GM23248 (cell line): ENCODE measurements around the gene SH3RF1. TPM values are rescaled to one million over a fixed set of nuclear protein-coding genes. Genes with fewer than 3 reads are reported as not detected.

ENCODE experiments used
- DNase-seq: peaks from one replicate; pipeline ENCODE4 v3.0.0-alpha.2; 2015
- H2AFZ ChIP-seq: fragments of 200-600 bp; sonication (generic); 2 replicates; pipeline ENCODE4 v1.6.1; 2016; ENCODE audit warnings: antibody characterized with exemption
- H3F3A ChIP-seq: fragments of 200-600 bp; sonication (generic); 2 replicates; pipeline ENCODE4 v1.6.1; 2016; ENCODE audit warnings: mild to moderate bottlenecking, antibody characterized with exemption, mixed run types; ENCODE audit not compliant: insufficient read depth
- H3K27ac ChIP-seq: fragments of 200-600 bp; sonication (generic); 2 replicates; pipeline ENCODE4 v1.5.1; 2016; ENCODE audit warnings: mild to moderate bottlenecking
- H3K27me3 ChIP-seq: fragments of 200-600 bp; sonication (generic); replicated peaks from 2 replicates; pipeline ENCODE4 v1.6.1; 2016; ENCODE audit warnings: mild to moderate bottlenecking; ENCODE audit not compliant: insufficient read depth
- H3K36me3 ChIP-seq: fragments of 200-600 bp; sonication (generic); 2 replicates; pipeline ENCODE4 v1.6.1; 2016; ENCODE audit warnings: low read depth, mild to moderate bottlenecking
- H3K4me1 ChIP-seq: fragments of 200-600 bp; sonication (generic); 2 replicates; pipeline ENCODE4 v1.6.1; 2016; ENCODE audit warnings: mild to moderate bottlenecking; ENCODE audit not compliant: insufficient read depth
- H3K4me2 ChIP-seq: fragments of 200-600 bp; sonication (generic); one replicate; pipeline ENCODE4 v1.6.1; 2016; ENCODE audit warnings: mild to moderate bottlenecking; ENCODE audit not compliant: unreplicated experiment
- H3K4me3 ChIP-seq: fragments of 200-600 bp; sonication (generic); 2 replicates; pipeline ENCODE4 v1.5.1; 2016; ENCODE audit warnings: mild to moderate bottlenecking
- H3K79me2 ChIP-seq: fragments of 200-600 bp; sonication (generic); 2 replicates; pipeline ENCODE4 v1.6.1; 2016; ENCODE audit warnings: mild to moderate bottlenecking; ENCODE audit not compliant: insufficient read depth
- H3K9ac ChIP-seq: fragments of 200-600 bp; sonication (generic); 2 replicates; pipeline ENCODE4 v1.6.1; 2016; ENCODE audit warnings: mild to moderate bottlenecking
- H3K9me2 ChIP-seq: fragments of 200-600 bp; sonication (generic); 2 replicates; pipeline ENCODE4 v1.6.1; 2016; ENCODE audit warnings: mixed run types, mild to moderate bottlenecking, moderate library complexity; ENCODE audit not compliant: insufficient read depth
- H3K9me3 ChIP-seq: fragments of 200-600 bp; sonication (generic); one replicate; pipeline ENCODE4 v1.6.1; 2017; ENCODE audit warnings: low read depth
- H4K20me1 ChIP-seq: fragments of 200-600 bp; sonication (generic); 2 replicates; pipeline ENCODE4 v1.6.0; 2016; ENCODE audit not compliant: insufficient read depth
- EZH2 ChIP-seq: fragments of 200-600 bp; sonication (generic); IDR thresholded peaks from 2 replicates; pipeline ENCODE4 v1.6.1; 2018; ENCODE audit warnings: antibody characterized with exemption, mild to moderate bottlenecking; ENCODE audit not compliant: insufficient read depth, poor library complexity, severe bottlenecking
- EZH2phosphoT487 ChIP-seq: fragments of 200-600 bp; sonication (generic); IDR thresholded peaks from 2 replicates; pipeline ENCODE4 v1.6.1; 2018; ENCODE audit warnings: antibody characterized with exemption, moderate library complexity, mild to moderate bottlenecking, low read depth; ENCODE audit not compliant: insufficient read depth
- WGBS, 2 experiments: methylation state at CpG; one replicate each; pipeline ENCODE4 v1.1.6; 2015 to 2017; ENCODE audit warnings: low lambda C conversion rate in 2 of 2, low coverage in 1 of 2; ENCODE audit errors: missing lambda C conversion rate in 2 of 2; 5-methylcytosine and 5-hydroxymethylcytosine counted together
- in situ Hi-C: fragments of 300-500 bp; cut with MboI; formaldehyde crosslinking; loops from 2 replicates; pipeline ENCODE4 v1.15.0; 2020
- polyA plus RNA-seq: library from polyadenylated mRNA; unstranded; fragments of >200 nt; fragmentation: Nextera tagmentation; extraction: Ambion mirVana; gene quantifications from 2 replicates; pipeline ENCODE4 v1.2.1, GENCODE V29; 2016
- total RNA-seq: library from RNA; depleted of rRNA; stranded (reverse); fragments of >200 nt; shearing (Covaris generic); gene quantifications from 2 replicates; pipeline ENCODE4 v1.2.3, GENCODE V29; 2014

SH3RF1 gene
- total and polyA plus RNA-seq, 2 experiments from 2014 or later = 28.3 to 55.5 TPM

- no peak for DNase-seq
- H3K4me2 ChIP-seq = peak overlapping the region; percentile 69
- TF ChIP-seq EZH2 (no peak), EZH2phosphoT487 (no peak)
- H3K4me3 ChIP-seq = 0 out of 2 replicates have a peak overlapping the region, but pooled peaks have one; percentile 10
- H4K20me1 ChIP-seq = no peaks in the 10 kb centered on the region
- H3K27ac ChIP-seq = peak overlapping the region; percentile 92
- peaks cover 34% of the 10 kb centered on the region for H3K4me1 ChIP-seq
- H3K9ac ChIP-seq = peak overlapping the region; percentile 58
- no peaks in the 10 kb centered on the region for H3K27me3 ChIP-seq
- H3K36me3 ChIP-seq = peaks cover 73% of the 10 kb centered on the region
- no peak overlapping the region for H2AFZ ChIP-seq
- in situ Hi-C loops = no loop called here
- H3K9me3 ChIP-seq = no peaks in the 10 kb centered on the region
- whole genome bisulfite sequencing, 2 experiments = 86 to 87% methylated on average over 6 of the region's 6 CpGs
- peaks cover 72% of the 10 kb centered on the region for H3F3A ChIP-seq
- H3K9me2 ChIP-seq = no peaks in the 10 kb centered on the region
- H3K79me2 ChIP-seq = peaks cover 61% of the 10 kb centered on the region
These were observed 155.4 kb downstream of the SH3RF1 start for GRCh38 chr4:169115144-169115896.

DNA sequence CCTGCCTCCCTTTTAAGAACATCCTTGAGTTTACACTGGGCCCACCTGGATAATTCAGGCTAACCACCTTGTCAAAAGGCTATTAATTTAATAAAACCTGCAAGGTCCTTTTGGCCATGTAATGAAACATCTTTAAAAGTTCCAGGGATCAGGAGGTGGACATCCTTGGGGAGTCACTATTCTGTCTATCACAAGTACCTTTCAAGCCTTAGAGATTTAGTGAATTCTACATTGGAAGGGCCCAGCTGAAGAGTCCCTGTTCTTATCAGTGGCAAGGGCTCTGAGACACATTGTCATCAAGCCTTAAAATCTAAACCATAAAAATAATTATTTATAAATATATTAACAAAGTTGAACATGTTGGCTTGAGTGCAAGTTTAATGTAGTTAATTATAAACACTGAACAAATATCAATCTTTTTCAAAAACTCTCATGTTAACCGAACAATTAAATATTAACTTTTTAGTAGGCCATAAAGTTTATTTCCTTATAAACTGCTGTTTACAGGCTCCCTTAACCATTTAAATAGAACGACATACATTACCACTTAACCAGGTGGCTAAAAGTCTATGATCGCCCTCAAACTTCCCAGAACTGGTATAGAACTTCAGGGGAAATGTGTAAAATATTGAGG lies 156.3 kb downstream of the SH3RF1 start:
- TF ChIP-seq EZH2 (no peak), EZH2phosphoT487 (no peak)
- Histone ChIP-seq H3K4me1 (peaks cover 34% of the 10 kb centered on the region), H3F3A (peaks cover 67% of the 10 kb centered on the region), H4K20me1 (no peaks in the 10 kb centered on the region), H3K9ac (no peak overlapping the region), H3K27ac (peak overlapping the region; percentile 92), H3K9me2 (no peaks in the 10 kb centered on the region), H3K79me2 (peaks cover 62% of the 10 kb centered on the region), H3K4me2 (no peak overlapping the region), H2AFZ (no peak overlapping the region), H3K36me3 (peaks cover 72% of the 10 kb centered on the region), H3K9me3 (no peaks in the 10 kb centered on the region), H3K4me3 (no peak overlapping the region), H3K27me3 (no peaks in the 10 kb centered on the region)
- DNase-seq = no peak
- WGBS, 2 experiments = 97 to 99% methylated on average over 3 of the region's 3 CpGs
- in situ Hi-C loops = no loop called here

DNA sequence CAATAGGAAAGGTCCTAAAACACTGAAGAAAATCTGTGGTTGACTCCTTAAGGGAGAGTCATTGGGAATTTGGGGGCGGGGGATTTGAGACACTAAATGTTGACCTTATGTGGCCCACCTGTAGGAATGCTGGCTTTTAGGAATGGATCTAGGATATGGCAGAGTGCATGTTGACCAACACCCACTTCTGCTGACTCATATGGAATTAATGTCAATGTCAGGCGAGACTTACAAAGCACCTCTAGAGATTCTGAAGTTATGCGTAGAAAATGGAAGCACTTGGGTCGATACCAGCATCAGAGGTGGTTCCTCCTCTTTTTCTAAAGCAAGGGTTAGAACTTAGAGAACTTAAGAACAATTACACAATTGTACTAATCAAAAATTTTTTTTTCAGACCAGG lies 160.1 kb downstream of the SH3RF1 start:
- Histone ChIP-seq H3F3A (peaks cover 39% of the 10 kb centered on the region), H3K4me3 (no peak overlapping the region), H3K9me2 (no peaks in the 10 kb centered on the region), H3K9ac (no peak overlapping the region), H3K36me3 (peaks cover 85% of the 10 kb centered on the region), H3K79me2 (peaks cover 92% of the 10 kb centered on the region), H3K4me2 (no peak overlapping the region), H3K27me3 (no peaks in the 10 kb centered on the region), H3K9me3 (no peaks in the 10 kb centered on the region), H2AFZ (no peak overlapping the region), H4K20me1 (no peaks in the 10 kb centered on the region), H3K27ac (no peak overlapping the region), H3K4me1 (peaks cover 9% of the 10 kb centered on the region)
- peak; percentile 22 for DNase-seq
- TF ChIP-seq EZH2 (no peak), EZH2phosphoT487 (no peak)
- in situ Hi-C loops = no loop called here
- WGBS, 2 experiments = 93 to 98% methylated on average over 4 of the region's 4 CpGs

GRCh38 chr4:169109035-169109675 lies 161.6 kb downstream of the SH3RF1 start:
- Histone ChIP-seq H3K36me3 (peaks cover 83% of the 10 kb centered on the region), H3K9me3 (no peaks in the 10 kb centered on the region), H4K20me1 (no peaks in the 10 kb centered on the region), H3K9me2 (no peaks in the 10 kb centered on the region), H3K79me2 (peaks cover 98% of the 10 kb centered on the region), H3K27me3 (no peaks in the 10 kb centered on the region), H2AFZ (no peak overlapping the region), H3K4me3 (no peak overlapping the region), H3K9ac (no peak overlapping the region), H3F3A (peaks cover 26% of the 10 kb centered on the region), H3K27ac (no peak overlapping the region), H3K4me2 (no peak overlapping the region), H3K4me1 (0 out of 2 replicates have a peak, but pooled peaks cover 2% of the 10 kb centered on the region)
- in situ Hi-C loops = no loop called here
- 97% methylated on average over 2 of the region's 2 CpGs for WGBS, 2 experiments
- no peak for DNase-seq
- TF ChIP-seq EZH2 = no peak
- TF ChIP-seq EZH2phosphoT487 = no peak
